ENCODE results near the gene UBE2H. TPM values are rescaled to one million over a fixed set of nuclear protein-coding genes. Genes with fewer than 3 reads are reported as not detected.
"Not testable (repeated sequence)": the region's sequence is repeated elsewhere in the genome, so short reads cannot be mapped to it uniquely, and the experiment has no call there.

UBE2H gene
- polyA plus RNA-seq, 4 donors: 15.0 to 38.8 (median 18.6) TPM

DNA sequence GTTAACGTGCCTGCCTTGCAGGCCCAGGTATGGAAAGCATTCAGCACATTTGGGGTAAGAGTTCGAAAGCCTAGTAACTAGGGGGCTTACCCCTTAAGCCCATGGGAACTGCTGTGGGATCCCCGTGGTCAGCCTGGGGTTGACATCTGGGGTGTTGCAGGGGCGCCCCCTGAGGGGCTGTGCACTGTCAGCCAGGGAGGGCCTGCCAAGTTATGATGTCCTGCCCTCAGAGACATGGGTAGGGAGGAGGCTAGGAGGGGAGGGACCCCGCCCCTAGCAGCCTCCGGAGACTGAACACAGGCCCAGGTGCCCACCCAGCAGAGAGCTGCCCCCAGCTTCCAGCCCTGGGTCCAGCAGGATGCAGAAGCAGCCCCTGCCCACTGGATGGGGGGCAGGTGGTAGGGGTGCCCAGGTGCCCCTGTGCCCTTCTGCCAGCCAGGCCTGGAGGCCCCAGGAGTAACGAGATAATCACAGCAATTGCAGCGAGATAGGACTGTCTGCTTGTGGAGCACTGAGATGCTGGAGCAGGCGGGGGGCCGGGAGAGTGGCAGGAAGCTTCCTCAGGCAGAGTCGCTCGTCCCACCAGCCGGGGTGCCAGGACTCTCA is 153.3 kb downstream of the UBE2H start:
- no peaks in the 10 kb centered on the region for H3K36me3 ChIP-seq (ENCODE audit: control insufficient read depth in 3 of 3, insufficient read depth in 2 of 3, low read depth in 1 of 3, low read length in 3 of 3)
- no peak overlapping the region for H3K4me3 ChIP-seq (ENCODE audit: low read depth in 1 of 3, low read length in 3 of 3)
- no peaks in the 10 kb centered on the region for H3K27me3 ChIP-seq (ENCODE audit: control insufficient read depth in 3 of 3, insufficient read depth in 3 of 3, low read length in 3 of 3)
- FAIRE-seq (no peak), DNase-seq (no peak)
- peaks cover 0 to 1% of the 10 kb centered on the region in 2 donors for H3K9me3 ChIP-seq (ENCODE audit: control insufficient read depth in 2 of 2, insufficient read depth in 1 of 2, low read depth in 1 of 2, low read length in 1 of 2)
- WGBS, 3 donors: 78 to 81% (median 81%) methylated on average over 12 to 13 of the region's 13 CpGs
- H3K4me1 ChIP-seq (ENCODE audit: control insufficient read depth in 3 of 3, insufficient read depth in 2 of 3, low read depth in 1 of 3, low read length in 2 of 3): no peaks in the 10 kb centered on the region
- no peak overlapping the region for H3K27ac ChIP-seq (ENCODE audit: low read depth in 1 of 3, low read length in 2 of 3)

- 90% methylated on average over 16 of the region's 16 CpGs for WGBS, 3 donors
- Histone ChIP-seq H3K4me1 (ENCODE audit: control insufficient read depth in 3 of 3, insufficient read depth in 2 of 3, low read depth in 1 of 3, low read length in 2 of 3) (no peaks in the 10 kb centered on the region), H3K9me3 (ENCODE audit: control insufficient read depth in 2 of 2, insufficient read depth in 1 of 2, low read depth in 1 of 2, low read length in 1 of 2) (peaks cover 0 to 1% of the 10 kb centered on the region in 2 donors), H3K36me3 (ENCODE audit: control insufficient read depth in 3 of 3, insufficient read depth in 2 of 3, low read depth in 1 of 3, low read length in 3 of 3) (no peaks in the 10 kb centered on the region), H3K27me3 (ENCODE audit: control insufficient read depth in 3 of 3, insufficient read depth in 3 of 3, low read length in 3 of 3) (no peaks in the 10 kb centered on the region), H3K4me3 (ENCODE audit: low read depth in 1 of 3, low read length in 3 of 3) (no peak overlapping the region), H3K27ac (ENCODE audit: low read depth in 1 of 3, low read length in 2 of 3) (no peak overlapping the region)
- FAIRE-seq (no peak), DNase-seq (no peak)
Observed at GRCh38 chr7:129798616-129799349, 154.0 kb downstream of the UBE2H start.

DNA sequence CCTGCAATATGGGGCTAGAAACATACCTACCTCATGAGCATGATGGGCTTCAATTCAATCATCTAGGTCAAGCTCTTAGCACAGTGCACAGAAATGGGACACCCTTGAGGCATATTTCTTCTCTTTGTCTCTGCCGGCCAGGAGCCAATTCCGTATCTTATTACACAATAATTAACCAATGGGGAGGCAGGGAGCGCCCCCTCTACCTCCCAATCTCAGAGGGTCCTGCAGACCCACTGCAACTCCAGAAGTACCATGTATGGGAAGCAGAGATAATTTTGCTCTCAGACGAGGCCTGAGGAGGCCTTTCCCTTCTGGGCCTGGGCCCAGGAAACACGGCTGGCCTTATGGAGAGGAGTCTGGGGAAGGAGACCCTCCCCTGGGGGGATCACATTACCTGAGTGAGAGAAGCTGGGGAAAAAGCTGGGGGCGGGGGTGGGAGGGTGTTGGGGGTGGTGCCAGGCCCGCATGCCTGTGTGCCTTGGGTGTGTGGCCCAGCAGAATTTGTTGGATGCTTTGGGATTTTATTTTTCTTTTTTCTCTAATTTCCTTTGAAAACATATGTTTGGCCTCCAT is 155.5 kb downstream of the UBE2H start:
- H3K4me3 ChIP-seq (ENCODE audit: low read depth in 1 of 3, low read length in 3 of 3): no peak overlapping the region
- FAIRE-seq: no peak
- 73 to 82% (median 79%) methylated on average over 7 of the region's 7 CpGs for WGBS, 3 donors
- no peaks in the 10 kb centered on the region for H3K4me1 ChIP-seq (ENCODE audit: control insufficient read depth in 3 of 3, insufficient read depth in 2 of 3, low read depth in 1 of 3, low read length in 2 of 3)
- no peak for DNase-seq
- H3K9me3 ChIP-seq (ENCODE audit: control insufficient read depth in 2 of 2, insufficient read depth in 1 of 2, low read depth in 1 of 2, low read length in 1 of 2): peaks cover 0 to 1% of the 10 kb centered on the region in 2 donors
- no peaks in the 10 kb centered on the region for H3K27me3 ChIP-seq (ENCODE audit: control insufficient read depth in 3 of 3, insufficient read depth in 3 of 3, low read length in 3 of 3)
- no peaks in the 10 kb centered on the region for H3K36me3 ChIP-seq (ENCODE audit: control insufficient read depth in 3 of 3, insufficient read depth in 2 of 3, low read depth in 1 of 3, low read length in 3 of 3)
- H3K27ac ChIP-seq (ENCODE audit: low read depth in 1 of 3, low read length in 2 of 3): no peak overlapping the region

DNA sequence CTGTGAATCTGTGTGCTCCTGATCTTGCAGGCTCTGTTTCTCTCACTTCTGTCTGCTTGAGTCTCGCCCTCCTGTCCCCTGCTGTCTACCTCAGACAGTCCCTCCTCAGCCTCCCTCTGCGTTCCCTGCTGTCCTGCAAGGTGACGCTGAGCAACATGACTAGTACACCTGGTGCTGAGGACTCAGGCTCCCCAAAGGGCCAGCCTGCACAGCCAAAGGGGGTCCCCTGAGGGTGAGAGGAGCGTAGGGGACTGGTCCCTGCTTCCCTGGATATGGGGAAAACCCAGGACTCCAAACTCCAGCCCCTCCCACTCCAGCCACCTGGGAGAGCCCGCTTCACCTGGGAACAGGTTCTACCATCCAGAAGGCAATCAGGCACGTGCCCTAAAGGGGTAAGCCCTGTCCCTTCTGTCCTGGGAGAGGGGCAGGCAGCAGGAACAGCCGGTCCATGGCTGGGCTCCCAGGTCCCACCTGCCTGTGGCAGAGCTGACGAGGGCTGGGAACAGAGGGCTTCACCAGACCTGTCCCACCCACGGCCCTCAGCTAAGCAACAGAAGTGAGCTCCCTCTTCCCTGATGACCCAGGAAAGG is 156.5 kb downstream of the UBE2H start:
- FAIRE-seq (no peak), DNase-seq (no peak)
- no peak overlapping the region for H3K27ac ChIP-seq (ENCODE audit: low read depth in 1 of 3, low read length in 2 of 3)
- WGBS, 3 donors: 80 to 87% (median 84%) methylated on average over 9 of the region's 9 CpGs
- no peaks in the 10 kb centered on the region for H3K36me3 ChIP-seq (ENCODE audit: control insufficient read depth in 3 of 3, insufficient read depth in 2 of 3, low read depth in 1 of 3, low read length in 3 of 3)
- no peak overlapping the region for H3K4me3 ChIP-seq (ENCODE audit: low read depth in 1 of 3, low read length in 3 of 3)
- no peaks in the 10 kb centered on the region for H3K27me3 ChIP-seq (ENCODE audit: control insufficient read depth in 3 of 3, insufficient read depth in 3 of 3, low read length in 3 of 3)
- peaks cover 0 to 1% of the 10 kb centered on the region in 2 donors for H3K9me3 ChIP-seq (ENCODE audit: control insufficient read depth in 2 of 2, insufficient read depth in 1 of 2, low read depth in 1 of 2, low read length in 1 of 2)
- no peaks in the 10 kb centered on the region for H3K4me1 ChIP-seq (ENCODE audit: control insufficient read depth in 3 of 3, insufficient read depth in 2 of 3, low read depth in 1 of 3, low read length in 2 of 3)

- not testable (repeated sequence) for H3K36me3 ChIP-seq (ENCODE audit: control insufficient read depth in 3 of 3, insufficient read depth in 2 of 3, low read depth in 1 of 3, low read length in 3 of 3); DNase-seq; H3K4me3 ChIP-seq (ENCODE audit: low read depth in 1 of 3, low read length in 3 of 3); H3K27ac ChIP-seq (ENCODE audit: low read depth in 1 of 3, low read length in 2 of 3); H3K27me3 ChIP-seq (ENCODE audit: control insufficient read depth in 3 of 3, insufficient read depth in 3 of 3, low read length in 3 of 3); FAIRE-seq; H3K9me3 ChIP-seq (ENCODE audit: control insufficient read depth in 2 of 2, insufficient read depth in 1 of 2, low read depth in 1 of 2, low read length in 1 of 2); H3K4me1 ChIP-seq (ENCODE audit: control insufficient read depth in 3 of 3, insufficient read depth in 2 of 3, low read depth in 1 of 3, low read length in 2 of 3)
- WGBS, 3 donors: 79 to 91% (median 88%) methylated on average over 9 of the region's 9 CpGs
Observed at GRCh38 chr7:129794461-129794860, 158.3 kb downstream of the UBE2H start.

GRCh38 chr7:129793506-129794310 is 159.1 kb downstream of the UBE2H start:
- no peak for FAIRE-seq
- no peak for DNase-seq
- WGBS, 3 donors: 56 to 77% (median 68%) methylated on average over 9 of the region's 9 CpGs
- Histone ChIP-seq H3K27me3 (ENCODE audit: control insufficient read depth in 3 of 3, insufficient read depth in 3 of 3, low read length in 3 of 3) (peaks cover 0 to 10% (median 6%) of the 10 kb centered on the region in 3 donors), H3K4me1 (ENCODE audit: control insufficient read depth in 3 of 3, insufficient read depth in 2 of 3, low read depth in 1 of 3, low read length in 2 of 3) (no peaks in the 10 kb centered on the region), H3K27ac (ENCODE audit: low read depth in 1 of 3, low read length in 2 of 3) (no peak overlapping the region), H3K9me3 (ENCODE audit: control insufficient read depth in 2 of 2, insufficient read depth in 1 of 2, low read depth in 1 of 2, low read length in 1 of 2) (peaks cover 0 to 1% of the 10 kb centered on the region in 2 donors), H3K36me3 (ENCODE audit: control insufficient read depth in 3 of 3, insufficient read depth in 2 of 3, low read depth in 1 of 3, low read length in 3 of 3) (no peaks in the 10 kb centered on the region), H3K4me3 (ENCODE audit: low read depth in 1 of 3, low read length in 3 of 3) (no peak overlapping the region)

DNA sequence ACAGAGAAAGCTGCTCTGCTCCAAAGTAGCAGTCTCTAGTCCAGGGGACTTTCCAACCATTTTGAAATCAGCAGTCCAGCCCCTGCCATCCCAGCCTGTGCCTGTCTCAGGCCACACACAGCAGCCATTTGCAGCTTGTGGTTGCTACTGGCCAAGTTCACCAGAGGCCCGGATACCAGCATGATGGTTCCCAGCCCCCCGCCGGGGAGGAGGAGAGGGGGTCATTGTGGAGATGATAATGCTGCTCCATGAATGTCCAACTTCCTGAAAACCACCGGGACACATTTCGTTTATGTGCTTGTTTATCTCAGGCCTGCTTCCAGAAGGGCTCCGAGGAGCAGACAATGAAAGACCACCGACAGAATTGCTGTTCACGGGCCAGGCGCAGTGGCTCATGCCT is 160.0 kb downstream of the UBE2H start:
- Histone ChIP-seq H3K4me3 (ENCODE audit: low read depth in 1 of 3, low read length in 3 of 3) (no peak overlapping the region), H3K27ac (ENCODE audit: low read depth in 1 of 3, low read length in 2 of 3) (no peak overlapping the region), H3K4me1 (ENCODE audit: control insufficient read depth in 3 of 3, insufficient read depth in 2 of 3, low read depth in 1 of 3, low read length in 2 of 3) (no peaks in the 10 kb centered on the region), H3K9me3 (ENCODE audit: control insufficient read depth in 2 of 2, insufficient read depth in 1 of 2, low read depth in 1 of 2, low read length in 1 of 2) (peaks cover 0 to 1% of the 10 kb centered on the region in 2 donors), H3K27me3 (ENCODE audit: control insufficient read depth in 3 of 3, insufficient read depth in 3 of 3, low read length in 3 of 3) (peaks cover 0 to 13% (median 7%) of the 10 kb centered on the region in 3 donors), H3K36me3 (ENCODE audit: control insufficient read depth in 3 of 3, insufficient read depth in 2 of 3, low read depth in 1 of 3, low read length in 3 of 3) (no peaks in the 10 kb centered on the region)
- WGBS, 3 donors: 70 to 75% (median 75%) methylated on average over 9 of the region's 9 CpGs
- no peak for DNase-seq
- FAIRE-seq: no peak

- H3K27me3 ChIP-seq (ENCODE audit: control insufficient read depth in 3 of 3, insufficient read depth in 3 of 3, low read length in 3 of 3): peaks cover 0 to 37% (median 21%) of the 10 kb centered on the region in 3 donors
- DNase-seq: no peak
- FAIRE-seq: no peak
Observed at GRCh38 chr7:129790136-129790535, 162.6 kb downstream of the UBE2H start.

More at GRCh38 chr7:129790136-129790535, 162.6 kb downstream of the UBE2H start:
- 81 to 84% (median 82%) methylated on average over 6 of the region's 6 CpGs for WGBS, 3 donors
- H3K4me1 ChIP-seq (ENCODE audit: control insufficient read depth in 3 of 3, insufficient read depth in 2 of 3, low read depth in 1 of 3, low read length in 2 of 3): peaks cover 0 to 10% (median 0%) of the 10 kb centered on the region in 3 donors
- H3K36me3 ChIP-seq (ENCODE audit: control insufficient read depth in 3 of 3, insufficient read depth in 2 of 3, low read depth in 1 of 3, low read length in 3 of 3): no peaks in the 10 kb centered on the region
- H3K4me3 ChIP-seq (ENCODE audit: low read depth in 1 of 3, low read length in 3 of 3): no peak overlapping the region
- no peak overlapping the region for H3K27ac ChIP-seq (ENCODE audit: low read depth in 1 of 3, low read length in 2 of 3)
- H3K9me3 ChIP-seq (ENCODE audit: control insufficient read depth in 2 of 2, insufficient read depth in 1 of 2, low read depth in 1 of 2, low read length in 1 of 2): no peaks in the 10 kb centered on the region

All from small intestine (tissue), 7 donors.